Left lung (tissue), 14 donors: ENCODE data around the gene CIDEB. TPM values are rescaled to one million over a fixed set of nuclear protein-coding genes. Genes with fewer than 3 reads are reported as not detected.
A peak's percentile ranks its signal among the peaks of the same experiment; 100 is the strongest.
"Not testable (repeated sequence)": the region's sequence is repeated elsewhere in the genome, so short reads cannot be mapped to it uniquely, and the experiment has no call there.

ENCODE experiments used
- ATAC-seq: fragments of 200-7000 bp; cut with Tn5 transposase; one replicate; pipeline ENCODE4 v1.9.1; 2020; ENCODE audit warnings: moderate library complexity
- DNase-seq, 4 donors: peaks; one replicate each; pipeline ENCODE4 v3.0.0-alpha.2; 2013 to 2020
- H3K27ac ChIP-seq, 2 donors: fragments of 200-600 bp; sonication (generic) in 1 of 2; one replicate each; pipeline versions ENCODE4 v1.5.0 to v1.8.0; 2020 to 2021
- H3K27me3 ChIP-seq, 2 donors: fragments of 200-600 bp; sonication (generic) in 1 of 2; one replicate each; pipeline versions ENCODE4 v1.5.0 to v1.8.0; 2020 to 2021
- H3K36me3 ChIP-seq, 2 donors: fragments of 200-600 bp; sonication (generic) in 1 of 2; one replicate each; pipeline versions ENCODE4 v1.5.0 to v1.8.0; 2020 to 2021
- H3K4me1 ChIP-seq, 2 donors: fragments of 200-600 bp; one replicate each; pipeline ENCODE4 v1.8.0; 2021
- H3K4me3 ChIP-seq, 2 donors: fragments of 200-600 bp; sonication (generic) in 1 of 2; one replicate each; pipeline versions ENCODE4 v1.5.0 to v1.8.0; 2020 to 2021; ENCODE audit warnings: mild to moderate bottlenecking in 1 of 2
- H3K9me3 ChIP-seq, 2 donors: fragments of 200-600 bp; sonication (generic) in 1 of 2; one replicate each; pipeline versions ENCODE4 v1.5.0 to v1.8.0; 2020 to 2021
- intact Hi-C, 2 donors: fragments of 100-400 bp; cut with DNase I; formaldehyde crosslinking; loops; one replicate each; pipeline versions ENCODE4 v1.11.2 to v1.14.2; 2022
- long read RNA-seq, 12 donors: library from polyadenylated mRNA in 2 of 12; unstranded in 2 of 12; transcript quantifications; one replicate each; pipeline ENCODE4 v2.0.0 and lab custom pipeline, GENCODE V29; 2019 to 2026
- polyA plus RNA-seq, 6 donors: library from polyadenylated mRNA; unstranded; fragments of 120-200 nt; gene quantifications; one replicate each; pipeline ENCODE4 v1.2.1, GENCODE V29; 2013; ENCODE audit not compliant: insufficient read length in 6 of 6
- total RNA-seq, 2 donors: library from RNA; stranded (reverse); fragmentation: NEBNext Ultra II Directional; extraction: Animal tissue kit (Norgen Biotek cat#: 25700); gene quantifications; one replicate each; pipeline ENCODE4 v1.2.1, GENCODE V29; 2021
- TF ChIP-seq, protein P1 (sequence below), 2 donors: fragments of 200-600 bp; sonication (generic) in 1 of 2; IDR thresholded peaks; one replicate each; pipeline versions ENCODE4 v1.5.0 to v1.8.0; 2021; ENCODE audit warnings: antibody characterized with exemption in 2 of 2
- donor health status: DM: no; HTN: yes; CAD: no.
- donor health status: DM: no; HTN: no; CAD: no.

The CIDEB gene, protein sequence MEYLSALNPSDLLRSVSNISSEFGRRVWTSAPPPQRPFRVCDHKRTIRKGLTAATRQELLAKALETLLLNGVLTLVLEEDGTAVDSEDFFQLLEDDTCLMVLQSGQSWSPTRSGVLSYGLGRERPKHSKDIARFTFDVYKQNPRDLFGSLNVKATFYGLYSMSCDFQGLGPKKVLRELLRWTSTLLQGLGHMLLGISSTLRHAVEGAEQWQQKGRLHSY
- total RNA-seq (10 to 100 TPM in 1 of 2 donors, 1 to 10 TPM in 1; 9.2 to 22.7 TPM), polyA plus RNA-seq (10 to 100 TPM in 5 of 6 donors, 1 to 10 TPM in 1; 9.5 to 14.8 (median 13.9) TPM)
- long read RNA-seq, donor 1, partial matches to known transcripts = 0 of 5 reads
- long read RNA-seq, donor 1, other reads (novel, unspliced or antisense) = 0 of 5 reads
- long read RNA-seq, donor 2, partial matches to known transcripts = 0 of 2 reads
- long read RNA-seq, donor 2, other reads (novel, unspliced or antisense) = 0 of 2 reads
- long read RNA-seq, donor 3, partial matches to known transcripts = 38 of 39 reads
- long read RNA-seq, donor 3, other reads (novel, unspliced or antisense) = 0 of 39 reads
- long read RNA-seq, donor 4, partial matches to known transcripts = 0 of 1 reads
- long read RNA-seq, donor 4, other reads (novel, unspliced or antisense) = 1 of 1 reads
- long read RNA-seq, donor 5, partial matches to known transcripts = 0 of 5 reads
- long read RNA-seq, donor 5, other reads (novel, unspliced or antisense) = 0 of 5 reads
- long read RNA-seq, donor 6, partial matches to known transcripts = 0 of 3 reads
- long read RNA-seq, donor 6, other reads (novel, unspliced or antisense) = 0 of 3 reads
- long read RNA-seq, donor 7 = 0 reads
- long read RNA-seq, donor 8, partial matches to known transcripts = 0 of 3 reads
- long read RNA-seq, donor 8, other reads (novel, unspliced or antisense) = 0 of 3 reads
- long read RNA-seq, donor 9 = 0 reads
- long read RNA-seq, donor 10, transcript CIDEB-201 (7 exons, 2,294 nt) = major isoform, 5 of 9 reads
- long read RNA-seq, donor 10, partial matches to known transcripts = 0 of 9 reads
- long read RNA-seq, donor 10, other reads (novel, unspliced or antisense) = 4 of 9 reads
- long read RNA-seq, donor 11, partial matches to known transcripts = 25 of 26 reads
- long read RNA-seq, donor 11, other reads (novel, unspliced or antisense) = 0 of 26 reads
- long read RNA-seq, donor 12, partial matches to known transcripts = 0 of 5 reads
- long read RNA-seq, donor 12, other reads (novel, unspliced or antisense) = 0 of 5 reads

DNA sequence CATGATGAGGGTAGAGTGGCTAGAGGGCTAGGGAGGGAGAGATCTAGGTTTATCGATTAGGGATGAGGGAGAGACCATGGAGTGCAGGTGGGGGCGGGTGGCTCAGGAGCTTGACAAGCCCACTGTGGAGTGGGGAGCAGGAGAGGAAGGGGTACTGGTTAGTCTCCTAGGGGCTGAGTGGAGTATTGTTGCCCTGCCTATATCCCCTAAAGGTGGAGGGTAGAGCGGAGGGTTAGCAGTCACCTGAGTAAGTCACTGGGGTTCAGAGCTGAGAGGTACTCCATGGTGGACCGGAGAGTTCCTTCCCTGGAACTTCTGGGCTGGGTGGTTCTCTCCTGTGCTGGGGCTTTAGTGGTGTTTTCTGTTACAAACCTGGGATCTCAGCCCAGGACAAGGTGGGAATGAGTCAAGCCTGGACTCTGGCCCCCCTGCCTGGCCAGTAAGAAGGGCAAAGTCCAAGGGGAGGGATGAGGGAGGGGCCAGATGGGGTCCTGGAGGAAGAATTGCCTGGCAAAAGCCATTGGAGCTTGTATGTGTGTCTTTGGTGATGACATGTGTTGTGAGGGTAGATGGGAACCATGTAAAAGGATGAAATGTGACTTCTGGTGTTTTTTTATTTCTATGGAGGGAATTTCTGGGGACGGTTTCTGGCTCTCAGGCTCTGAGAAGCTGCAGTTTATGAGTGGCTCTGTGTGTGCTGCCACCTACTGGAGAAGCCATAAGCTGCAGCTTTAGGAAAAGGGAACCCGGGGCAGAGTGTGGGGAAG is at the start of gene CIDEB:
TSS of gene CIDEB (minus strand) at position 403 of the 767 bp plus-strand sequence. CDS start at position 284, 119 bp downstream.
- intact Hi-C loops = no loop called here
- H3K36me3 ChIP-seq = peaks cover 3 to 52% of the 10 kb centered on the region in 2 donors
- ATAC-seq = peak; percentile 40

DNA sequence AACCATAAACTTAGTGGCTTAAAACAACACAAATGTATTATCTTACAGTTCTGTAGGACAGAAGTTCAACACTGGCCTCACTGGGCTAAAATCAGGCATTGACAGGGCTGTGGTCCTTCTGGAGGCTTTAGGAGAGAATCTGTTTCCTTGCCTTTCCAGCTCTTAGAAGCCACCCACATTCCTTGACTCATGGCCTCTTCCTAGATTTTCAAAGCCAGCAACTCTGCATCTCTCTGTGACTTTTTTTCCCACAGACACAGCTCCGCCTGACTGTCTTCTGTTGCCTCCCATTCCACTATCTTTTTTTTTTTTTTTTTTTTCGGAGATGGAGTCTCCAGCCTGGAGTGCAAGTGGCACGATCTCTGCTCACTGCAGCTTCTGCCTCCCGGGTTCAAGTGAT is 48.4 kb upstream of the CIDEB start:
- TF ChIP-seq, protein P1, sequence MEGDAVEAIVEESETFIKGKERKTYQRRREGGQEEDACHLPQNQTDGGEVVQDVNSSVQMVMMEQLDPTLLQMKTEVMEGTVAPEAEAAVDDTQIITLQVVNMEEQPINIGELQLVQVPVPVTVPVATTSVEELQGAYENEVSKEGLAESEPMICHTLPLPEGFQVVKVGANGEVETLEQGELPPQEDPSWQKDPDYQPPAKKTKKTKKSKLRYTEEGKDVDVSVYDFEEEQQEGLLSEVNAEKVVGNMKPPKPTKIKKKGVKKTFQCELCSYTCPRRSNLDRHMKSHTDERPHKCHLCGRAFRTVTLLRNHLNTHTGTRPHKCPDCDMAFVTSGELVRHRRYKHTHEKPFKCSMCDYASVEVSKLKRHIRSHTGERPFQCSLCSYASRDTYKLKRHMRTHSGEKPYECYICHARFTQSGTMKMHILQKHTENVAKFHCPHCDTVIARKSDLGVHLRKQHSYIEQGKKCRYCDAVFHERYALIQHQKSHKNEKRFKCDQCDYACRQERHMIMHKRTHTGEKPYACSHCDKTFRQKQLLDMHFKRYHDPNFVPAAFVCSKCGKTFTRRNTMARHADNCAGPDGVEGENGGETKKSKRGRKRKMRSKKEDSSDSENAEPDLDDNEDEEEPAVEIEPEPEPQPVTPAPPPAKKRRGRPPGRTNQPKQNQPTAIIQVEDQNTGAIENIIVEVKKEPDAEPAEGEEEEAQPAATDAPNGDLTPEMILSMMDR (IDR thresholded peaks at IDR 0.05) = no peak
- Histone ChIP-seq H3K27me3 (no peaks in the 10 kb centered on the region), H3K9me3 (no peaks in the 10 kb centered on the region), H3K27ac (no peak overlapping the region), H3K36me3 (no peaks in the 10 kb centered on the region), H3K4me1 (peaks cover 4 to 24% of the 10 kb centered on the region in 2 donors), H3K4me3 (no peak overlapping the region)
- ATAC-seq (no peak), DNase-seq (no peak)
- intact Hi-C loops = no loop called here

More for the DNA sequence above, at the start of gene CIDEB:
- Histone ChIP-seq H3K4me1 (peaks cover 19 to 53% of the 10 kb centered on the region in 2 donors), H3K9me3 (no peaks in the 10 kb centered on the region), H3K27me3 (no peaks in the 10 kb centered on the region), H3K27ac (peak within 1 kb of the TSS in 1 of 2 donors; percentile 6), H3K4me3 (no peak within 1 kb of the TSS)
- TF ChIP-seq, protein P1 (IDR thresholded peaks at IDR 0.05) = peak; percentile 93 to 97
- DNase-seq = peak in 2 of 4 donors; percentile 51 to 67

DNA sequence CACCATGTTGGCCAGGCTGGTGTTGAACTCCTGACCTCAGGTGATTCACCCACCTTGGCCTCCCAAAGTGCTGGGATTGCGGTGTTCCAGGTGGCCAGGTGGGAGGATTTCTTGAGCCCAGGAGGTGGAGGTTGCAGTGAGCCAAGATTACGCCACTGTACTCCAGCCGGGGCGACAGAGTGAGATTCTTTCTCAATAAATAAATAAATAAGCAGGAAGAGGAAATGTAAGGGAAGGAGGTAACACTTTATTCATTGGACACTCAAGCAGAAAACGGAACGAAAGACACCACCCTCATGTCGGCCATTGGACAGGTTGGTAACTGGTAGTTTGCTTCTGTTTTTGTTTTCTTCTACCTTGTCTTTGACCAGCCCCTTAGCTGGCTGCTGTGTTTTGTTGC is 47.2 kb upstream of the CIDEB start:
- Histone ChIP-seq H3K27me3 (no peaks in the 10 kb centered on the region), H3K9me3 (no peaks in the 10 kb centered on the region), H3K36me3 (no peaks in the 10 kb centered on the region), H3K4me3 (no peak overlapping the region), H3K4me1 (peaks cover 4 to 24% of the 10 kb centered on the region in 2 donors), H3K27ac (no peak overlapping the region)
- intact Hi-C loops = no loop called here
- no peak for DNase-seq
- TF ChIP-seq, protein P1 (IDR thresholded peaks at IDR 0.05) = no peak
- ATAC-seq = no peak

DNA sequence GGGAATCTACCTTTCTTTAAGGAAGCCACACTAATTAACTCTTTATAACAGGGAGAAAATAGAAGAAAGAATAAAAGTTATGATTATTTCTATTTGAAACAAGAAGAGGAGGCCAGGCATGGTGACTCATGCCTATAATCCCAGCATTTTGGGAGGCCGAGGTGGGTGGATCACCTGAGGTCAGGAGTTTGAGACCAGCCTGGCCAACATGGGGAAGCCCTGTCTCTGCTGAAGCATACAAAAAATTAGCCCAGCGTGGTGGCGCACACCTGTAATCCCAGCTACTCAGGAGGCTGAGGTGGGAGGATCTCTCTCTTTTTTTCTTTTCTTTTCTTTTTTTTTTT is 46.7 kb upstream of the CIDEB start:
- intact Hi-C loops, DNase-seq, H3K27me3 ChIP-seq, ATAC-seq, H3K4me3 ChIP-seq, H3K36me3 ChIP-seq, H3K9me3 ChIP-seq: not testable (repeated sequence)
- peak overlapping the region; percentile 56 to 60 for H3K27ac ChIP-seq
- H3K4me1 ChIP-seq = peaks cover 4 to 24% of the 10 kb centered on the region in 2 donors
